ENCODE data around the gene CELF6.

CELF6 gene

GRCh38 chr15:72271221-72271620 is 48.7 kb downstream of the CELF6 start:
- no peak for DNase-seq

DNA sequence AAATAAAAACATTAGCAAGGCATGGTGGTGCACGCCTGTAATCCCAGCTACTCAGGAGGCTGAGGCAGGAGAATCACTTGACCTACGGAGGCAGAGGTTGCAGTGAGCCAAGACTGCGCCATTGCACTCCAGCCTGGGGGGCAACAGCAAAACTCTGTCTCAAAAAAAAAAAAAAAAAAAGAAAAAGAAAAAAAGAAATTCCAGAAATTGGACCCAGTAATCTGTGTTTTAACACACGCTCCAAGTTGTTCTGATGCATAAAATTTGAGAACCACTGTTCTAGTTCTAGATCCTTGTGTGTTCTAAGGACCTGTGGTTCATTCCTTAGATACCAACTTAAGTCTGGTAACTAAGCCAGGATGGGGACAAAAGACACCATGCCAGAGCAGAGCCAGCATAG is 50.2 kb downstream of the CELF6 start:
- no peak for DNase-seq

- no peak for DNase-seq
These were observed 54.9 kb downstream of the CELF6 start for GRCh38 chr15:72265031-72265430.

GRCh38 chr15:72252663-72253299 is 67.2 kb downstream of the CELF6 start:
- no peak for DNase-seq

DNA sequence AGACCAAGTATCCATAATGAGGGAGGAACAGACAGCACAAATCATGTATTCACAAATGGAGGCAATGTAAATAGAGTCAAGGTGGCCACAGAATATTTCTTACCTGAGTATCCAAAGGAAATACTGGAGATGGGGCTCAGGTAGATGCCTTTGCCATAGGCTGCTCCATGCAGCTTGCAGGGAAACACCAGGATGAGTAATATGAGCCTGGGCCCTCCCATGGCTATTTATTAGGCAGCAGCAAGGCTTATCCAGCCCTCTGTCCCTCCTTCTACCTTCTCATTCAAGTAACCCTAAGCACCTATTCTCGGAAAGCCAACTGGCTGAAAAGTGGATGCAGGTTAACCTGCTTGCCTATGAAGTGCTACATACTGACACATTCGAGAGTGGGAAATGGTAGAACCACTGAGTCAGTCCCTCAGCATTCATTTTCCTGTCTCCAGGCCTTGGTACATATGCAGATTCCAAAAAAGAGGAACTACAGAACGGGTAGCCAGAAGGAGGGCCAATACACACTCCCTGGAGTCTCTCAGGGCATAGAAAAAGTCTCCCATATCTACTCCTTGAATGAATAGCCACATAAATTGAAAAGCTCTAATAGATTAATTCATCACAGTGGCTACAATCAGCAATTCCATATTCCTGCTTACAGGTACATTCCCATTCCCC is 70.7 kb downstream of the CELF6 start:
- no peak for DNase-seq

DNA sequence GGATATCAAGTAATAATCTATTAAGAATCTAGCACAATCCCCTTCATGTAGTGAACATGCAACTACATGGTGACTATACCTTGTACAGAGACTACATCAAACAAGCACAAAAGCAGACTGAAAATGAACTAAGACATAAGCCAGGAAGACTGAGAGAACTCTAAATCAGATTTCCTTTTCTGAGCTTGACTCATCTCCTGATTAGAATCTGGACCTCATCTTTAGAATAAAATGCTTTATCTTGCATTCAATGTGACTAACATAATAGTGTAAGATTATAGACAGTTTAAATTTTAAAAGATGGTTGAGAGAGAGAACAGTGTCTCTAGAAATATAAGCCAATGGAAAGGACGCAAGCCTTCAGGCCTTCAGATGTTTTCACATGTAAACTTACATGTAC is 71.4 kb downstream of the CELF6 start:
- no peak for DNase-seq

DNA sequence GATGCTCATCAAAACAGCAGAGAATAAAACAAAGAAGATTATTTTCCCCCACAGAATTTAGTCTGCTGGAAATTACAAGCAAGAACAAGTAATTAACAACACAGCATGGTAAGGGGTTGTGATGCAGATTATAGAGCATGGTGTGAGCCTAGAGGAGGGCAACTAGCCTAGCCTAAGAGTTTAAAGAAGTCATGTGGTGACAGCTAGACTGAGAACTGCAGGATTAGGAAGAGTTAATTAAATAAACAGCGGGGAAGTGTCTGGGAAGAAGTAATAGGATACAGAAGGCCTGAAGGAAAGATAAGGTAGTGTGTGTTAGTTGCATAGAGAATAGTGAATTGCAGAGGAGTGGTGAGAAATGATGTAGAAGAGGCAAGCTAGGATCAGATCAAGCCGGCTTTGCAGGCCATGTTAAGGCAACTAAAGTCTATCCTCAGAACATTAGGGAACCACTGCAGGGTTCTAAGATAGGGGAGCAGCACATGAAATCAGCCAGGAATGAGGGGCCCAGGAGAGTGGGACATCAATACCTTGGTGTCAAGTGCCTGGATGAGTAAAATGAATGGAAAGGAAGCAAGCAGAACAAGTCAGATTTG is 77.1 kb downstream of the CELF6 start:
- no peak for DNase-seq

- no peak for DNase-seq
These were observed 80.3 kb downstream of the CELF6 start for GRCh38 chr15:72239652-72240051.

DNA sequence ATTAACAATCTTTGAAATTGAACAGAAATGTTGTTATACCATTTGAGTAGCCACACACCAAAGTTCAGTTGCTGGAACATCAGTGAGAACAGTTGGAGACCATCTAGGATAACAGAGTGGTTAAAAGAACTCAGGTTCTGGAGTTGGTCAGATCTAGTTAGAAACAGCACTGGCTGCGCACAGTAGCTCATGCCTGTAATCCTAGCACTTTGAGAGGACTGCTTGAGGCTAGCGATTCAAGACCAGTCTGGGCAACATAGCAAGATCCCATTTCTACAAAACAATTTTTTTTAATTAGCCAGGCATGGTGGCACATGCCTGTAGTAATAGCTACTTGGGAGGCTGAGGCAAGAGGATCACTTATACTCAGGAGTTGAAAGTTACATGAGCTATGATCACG is 81.4 kb downstream of the CELF6 start:
- DNase-seq = no peak

DNA sequence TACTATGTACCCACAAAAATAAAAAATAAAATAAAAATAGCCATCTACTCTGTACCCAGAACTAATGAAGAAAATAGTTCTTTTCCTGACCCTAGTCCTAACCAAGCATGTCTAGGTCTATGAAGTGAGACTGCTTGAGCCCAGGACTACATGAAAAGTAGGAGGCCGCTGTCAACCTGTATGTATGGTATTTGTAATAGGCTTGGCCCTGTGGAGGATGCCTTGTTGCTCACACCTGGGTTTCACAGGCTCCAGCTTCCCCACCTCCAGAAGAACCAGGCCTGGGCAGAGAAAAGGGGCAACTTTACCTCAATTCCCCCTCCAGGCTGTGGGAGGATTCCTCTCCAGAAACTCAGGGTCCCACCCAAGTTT is 82.1 kb downstream of the CELF6 start:
- DNase-seq = no peak

GRCh38 chr15:72237029-72237852 is 82.7 kb downstream of the CELF6 start:
- no peak for DNase-seq

DNA sequence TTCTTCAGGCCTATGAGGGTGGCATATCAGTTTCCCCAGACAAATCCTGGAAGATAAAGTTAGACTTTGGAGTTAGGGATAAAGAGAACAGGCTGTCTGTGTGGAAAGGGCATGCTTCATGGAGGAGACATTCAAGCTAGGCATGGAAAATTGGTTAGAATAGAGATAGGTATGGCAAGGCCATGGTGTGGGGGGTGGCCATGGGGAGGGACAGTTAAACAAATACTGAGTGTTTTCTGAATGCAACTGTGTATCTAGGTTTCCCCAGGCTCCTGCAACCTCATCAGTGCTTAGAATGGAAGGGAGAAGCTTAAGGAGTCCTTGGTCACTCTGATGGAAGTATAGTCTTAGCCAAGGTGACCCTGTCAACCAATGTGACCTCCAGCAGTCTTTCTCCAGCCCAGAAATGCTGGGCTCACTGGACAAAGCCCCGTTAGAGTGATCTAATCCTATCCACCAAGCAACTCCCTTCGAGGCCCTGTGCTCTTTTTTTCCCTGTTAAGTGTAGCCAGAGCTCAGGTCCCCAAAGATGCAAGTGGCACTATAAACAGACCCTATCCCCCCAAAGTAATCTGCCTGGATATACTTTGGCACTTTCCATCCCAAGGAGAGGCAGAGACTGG is 83.5 kb downstream of the CELF6 start:
- no peak for DNase-seq

- no peak for DNase-seq
These were observed 84.7 kb downstream of the CELF6 start for GRCh38 chr15:72235298-72235697.

All from NCI-H1105 (cell line).